HG02884 (cell line): Measurements from ENCODE around the gene TIGIT.

Source experiments
- ATAC-seq: cut with Tn5 transposase; IDR thresholded peaks from one replicate; pipeline ENCODE4 v1.9.1; 2021; ENCODE audit warnings: mild to moderate bottlenecking, moderate library complexity; ENCODE audit not compliant: unreplicated experiment

TIGIT gene

DNA sequence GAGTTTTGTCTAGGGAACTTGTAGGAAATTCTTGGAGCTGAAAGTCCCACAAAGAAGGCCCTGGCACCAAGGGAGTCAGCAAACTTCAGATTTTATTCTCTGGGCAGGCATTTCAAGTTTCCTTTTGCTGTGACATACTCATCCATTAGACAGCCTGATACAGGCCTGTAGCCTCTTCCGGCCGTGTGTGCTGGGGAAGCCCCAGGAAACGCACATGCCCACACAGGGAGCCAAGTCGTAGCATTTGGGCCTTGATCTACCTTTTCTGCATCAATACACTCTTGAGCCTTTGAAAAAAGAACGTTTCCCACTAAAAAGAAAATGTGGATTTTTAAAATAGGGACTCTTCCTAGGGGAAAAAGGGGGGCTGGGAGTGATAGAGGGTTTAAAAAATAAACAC is 15.0 kb downstream of the TIGIT start:
- ATAC-seq = peak; percentile 89

DNA sequence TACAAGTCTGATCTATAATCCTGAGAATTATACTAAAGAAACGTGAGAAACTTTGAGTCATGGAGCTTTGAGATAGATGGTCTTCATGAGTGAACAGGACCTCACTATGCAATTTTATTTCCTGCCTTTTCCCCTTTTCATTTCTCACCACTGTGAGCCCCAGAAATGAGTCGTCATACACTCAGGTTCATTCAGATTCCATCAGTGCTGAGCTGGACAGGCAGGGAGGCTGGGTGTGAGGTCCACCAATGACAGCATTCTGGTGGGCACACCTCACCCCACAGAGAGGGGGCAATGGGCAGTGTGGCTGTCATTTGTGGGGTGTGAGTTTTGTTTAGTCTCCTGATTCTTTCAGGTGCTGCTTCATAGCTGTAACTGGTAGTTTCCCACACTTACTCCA is 16.9 kb downstream of the TIGIT start:
- ATAC-seq = no peak

DNA sequence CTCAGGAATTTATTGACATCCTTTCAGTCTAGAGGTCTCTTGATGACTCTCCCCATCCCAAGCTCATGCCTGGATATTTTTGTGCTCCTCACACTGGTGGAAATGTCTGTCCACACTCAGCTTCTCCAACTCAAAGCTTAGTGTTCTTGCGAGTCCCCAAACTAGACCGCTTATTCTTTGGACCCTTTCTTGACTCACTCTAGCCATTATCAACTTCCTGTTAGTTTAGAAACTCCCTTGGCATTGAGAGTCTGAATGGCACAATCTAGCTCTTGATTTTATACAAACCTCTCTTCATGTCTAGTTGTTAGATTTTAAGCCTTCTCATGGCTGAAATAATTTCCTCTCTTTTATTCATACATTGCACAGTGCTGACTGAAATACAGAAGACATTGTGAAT is 19.6 kb downstream of the TIGIT start:
- no peak for ATAC-seq

DNA sequence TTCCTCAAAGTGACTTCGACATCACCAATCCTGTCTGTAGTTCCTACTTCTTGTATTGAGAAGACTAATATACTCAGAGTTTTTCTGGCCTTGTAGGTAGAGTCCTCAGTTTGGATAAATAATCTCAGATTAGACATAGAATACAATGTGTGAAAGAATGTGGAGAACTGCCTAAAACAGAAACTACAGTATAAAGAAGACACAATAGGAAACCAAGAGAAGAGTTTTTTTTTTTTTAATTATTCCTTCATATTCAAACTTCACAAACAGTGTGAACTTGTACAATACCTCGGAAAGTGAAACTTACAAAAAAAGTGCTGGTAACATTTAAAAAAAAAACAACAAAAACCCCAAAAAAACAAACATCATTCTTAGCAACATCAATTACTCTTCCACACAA is 20.5 kb downstream of the TIGIT start:
- no peak for ATAC-seq

DNA sequence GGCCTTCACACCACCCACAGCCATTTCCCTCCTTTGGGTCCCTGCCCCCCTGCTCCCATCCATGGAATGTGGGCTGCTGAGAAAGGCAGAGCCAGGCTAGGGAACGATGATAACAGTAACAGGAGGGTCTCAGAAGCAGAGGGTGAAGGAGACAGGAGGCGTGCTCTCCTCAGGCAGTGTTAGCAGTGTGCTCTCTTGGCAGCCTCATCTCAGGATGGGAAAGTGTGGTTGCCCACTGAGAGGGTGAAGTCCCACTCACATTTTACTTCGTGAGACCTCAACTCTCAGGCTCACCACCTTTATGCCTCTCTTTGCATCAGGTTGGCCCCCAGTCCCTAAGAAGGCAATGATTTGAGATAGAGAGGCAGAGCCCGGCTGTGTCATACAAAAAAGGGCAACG is 24.5 kb downstream of the TIGIT start:
- no peak for ATAC-seq

DNA sequence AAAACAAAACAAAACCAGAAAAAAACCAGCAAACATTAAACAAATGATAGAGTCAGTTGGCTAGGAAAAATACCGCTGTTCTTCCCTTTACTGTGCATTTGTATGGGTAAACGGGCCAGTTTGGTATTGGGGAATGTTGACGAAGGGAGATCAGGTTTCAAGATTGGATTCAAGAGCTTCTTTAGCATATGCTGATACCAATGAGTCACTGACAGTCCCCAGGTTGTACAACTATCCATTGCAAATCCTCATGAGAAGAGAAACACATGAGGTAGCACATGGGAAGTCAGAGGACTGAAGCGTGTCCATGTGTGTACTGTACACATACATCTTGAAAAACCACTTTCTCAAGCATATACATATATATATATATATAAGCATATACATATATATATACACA is 25.6 kb downstream of the TIGIT start:
- ATAC-seq = no peak

DNA sequence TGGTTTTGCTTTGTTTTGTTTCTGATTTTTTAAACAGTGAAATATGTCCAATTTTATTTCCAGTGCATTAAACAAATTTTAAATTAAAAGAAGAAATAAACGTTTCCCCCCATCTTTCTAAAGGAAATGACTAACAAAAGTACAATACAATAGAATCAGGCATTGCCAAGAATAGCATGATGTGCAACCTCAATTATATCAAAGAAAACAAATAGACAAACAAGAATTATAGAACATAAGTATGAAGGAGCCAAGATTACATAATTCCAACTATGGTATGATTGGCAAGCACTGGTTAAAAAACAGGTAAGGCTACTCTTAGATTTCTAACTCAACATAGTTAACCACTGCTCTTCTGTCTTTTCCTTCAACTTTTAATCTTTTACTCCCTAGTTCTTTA is 26.4 kb downstream of the TIGIT start:
- ATAC-seq = no peak

DNA sequence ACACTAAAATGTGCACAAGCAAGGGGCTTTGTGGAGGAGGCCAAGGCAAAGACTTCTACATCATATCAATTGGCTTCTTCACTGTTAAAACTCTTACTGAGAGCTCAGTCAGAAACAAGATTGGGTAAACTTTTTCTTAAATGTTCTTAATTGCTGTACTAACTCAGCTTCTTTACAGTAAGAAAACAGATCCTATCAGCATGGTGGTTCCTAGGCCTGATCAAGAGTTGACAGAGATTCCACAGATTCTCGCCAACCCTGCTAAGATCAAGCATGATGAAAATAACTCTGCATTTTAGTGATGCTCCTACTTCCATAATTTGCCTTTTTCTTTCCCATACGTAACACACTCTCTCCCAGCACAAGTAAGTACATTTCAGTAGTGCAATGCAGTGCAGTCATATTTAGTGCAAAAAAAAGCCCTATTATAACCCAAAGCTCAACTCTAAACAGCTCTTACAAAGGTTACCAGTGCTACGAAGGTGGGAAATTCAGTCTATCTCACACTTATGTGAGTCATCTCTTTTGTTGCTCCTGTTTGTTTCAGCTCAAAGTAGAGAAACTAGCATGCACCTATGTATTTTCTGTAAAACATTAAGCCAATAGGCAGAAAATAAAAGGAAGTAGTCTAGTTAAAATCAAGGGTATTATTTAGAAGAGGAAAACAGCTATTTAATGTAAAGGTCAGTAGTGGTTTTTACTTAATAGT is 29.9 kb downstream of the TIGIT start:
- ATAC-seq = no peak

DNA sequence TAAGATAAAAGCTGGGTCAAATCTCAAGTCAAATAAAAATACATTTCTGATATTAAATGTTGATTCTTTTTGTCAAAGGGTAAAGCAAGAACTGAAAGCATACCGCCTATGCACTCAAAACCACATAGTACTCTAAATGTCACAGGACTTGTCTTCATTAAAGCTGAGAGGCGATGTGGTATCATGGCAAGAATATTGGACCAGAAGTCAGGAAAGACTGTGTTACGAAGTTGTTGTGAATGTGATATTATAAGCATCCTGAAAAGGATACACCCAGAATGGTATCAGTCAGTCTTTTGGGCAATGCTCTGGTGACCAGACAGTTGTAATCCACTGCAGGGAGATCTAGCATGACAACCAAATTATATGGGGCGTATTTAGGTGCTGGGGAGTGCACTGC is 33.8 kb downstream of the TIGIT start:
- ATAC-seq = no peak

DNA sequence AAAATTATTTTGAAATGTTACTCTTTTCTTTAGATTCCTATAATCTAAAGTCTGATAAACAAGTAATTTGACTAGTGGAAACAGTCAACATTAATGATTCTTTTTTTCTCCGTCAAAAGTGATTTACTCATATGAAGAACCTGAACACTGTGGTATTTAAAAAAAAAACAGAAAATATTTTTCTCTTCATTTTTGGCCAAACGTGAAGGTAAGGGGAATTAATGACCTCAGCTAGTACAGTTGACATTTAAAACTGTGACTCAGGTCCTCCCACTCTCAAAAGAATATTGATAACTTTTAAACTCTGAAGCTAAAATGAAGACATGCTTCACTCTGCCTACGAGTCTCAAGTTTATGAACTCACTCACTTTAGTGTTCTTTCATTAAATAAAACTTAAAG is 34.5 kb downstream of the TIGIT start:
- ATAC-seq = no peak

DNA sequence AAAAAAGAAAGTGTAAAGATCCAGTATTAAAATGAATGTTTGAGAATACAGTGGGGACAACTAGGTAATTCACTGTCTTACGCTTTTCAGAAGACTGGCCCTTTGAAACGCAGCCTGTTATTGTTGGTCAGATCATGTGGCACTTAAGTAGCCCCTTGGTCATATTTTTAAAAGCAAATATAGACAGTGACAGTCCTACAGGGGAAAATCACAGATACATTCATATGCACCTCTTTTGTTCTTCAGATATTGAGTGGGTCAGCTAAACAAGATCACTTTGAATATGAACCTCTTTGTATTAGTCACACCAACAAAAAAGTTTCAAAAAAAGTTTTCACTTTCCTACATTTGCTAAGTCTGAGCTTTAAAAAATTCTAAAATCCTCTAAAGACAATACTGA is 36.0 kb downstream of the TIGIT start:
- peak; percentile 46 for ATAC-seq

DNA sequence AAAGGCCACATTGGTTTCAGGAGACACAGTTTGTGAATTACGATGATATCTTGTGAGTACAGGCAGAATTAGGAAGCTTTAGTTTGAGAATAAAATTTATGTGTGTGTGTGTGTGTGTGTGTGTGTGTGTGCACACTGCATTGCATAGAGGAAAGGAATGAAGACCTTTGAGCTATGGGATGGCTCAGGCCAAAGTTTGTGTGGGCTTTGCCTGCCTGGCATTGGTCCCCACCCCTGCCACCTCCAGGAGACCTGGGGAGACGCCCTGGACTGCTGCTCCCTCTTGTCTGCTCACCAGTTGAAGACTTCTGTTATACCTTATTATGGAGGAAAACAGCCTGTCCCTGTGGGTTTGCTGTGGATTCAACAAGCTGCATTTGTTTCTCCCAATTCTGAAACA is 37.2 kb downstream of the TIGIT start:
- ATAC-seq = no peak

DNA sequence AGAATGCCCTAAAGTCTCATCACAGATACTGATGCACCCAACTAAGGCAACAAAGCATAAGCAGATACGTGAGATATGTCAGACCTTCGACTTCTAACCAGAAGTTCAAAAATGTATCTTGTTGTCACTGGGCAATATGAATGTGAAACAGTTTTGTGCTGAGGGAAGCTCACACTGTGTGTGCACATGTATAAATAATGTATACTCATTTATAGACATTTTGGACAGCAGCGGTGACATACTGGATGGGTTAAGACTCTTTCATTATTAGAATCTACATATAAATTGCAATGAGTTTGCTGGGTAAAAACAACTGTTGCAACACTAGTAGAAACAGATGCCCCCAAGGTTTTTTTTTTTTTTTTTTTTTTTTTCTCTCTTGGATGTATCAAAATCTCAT is 37.9 kb downstream of the TIGIT start:
- no peak for ATAC-seq

DNA sequence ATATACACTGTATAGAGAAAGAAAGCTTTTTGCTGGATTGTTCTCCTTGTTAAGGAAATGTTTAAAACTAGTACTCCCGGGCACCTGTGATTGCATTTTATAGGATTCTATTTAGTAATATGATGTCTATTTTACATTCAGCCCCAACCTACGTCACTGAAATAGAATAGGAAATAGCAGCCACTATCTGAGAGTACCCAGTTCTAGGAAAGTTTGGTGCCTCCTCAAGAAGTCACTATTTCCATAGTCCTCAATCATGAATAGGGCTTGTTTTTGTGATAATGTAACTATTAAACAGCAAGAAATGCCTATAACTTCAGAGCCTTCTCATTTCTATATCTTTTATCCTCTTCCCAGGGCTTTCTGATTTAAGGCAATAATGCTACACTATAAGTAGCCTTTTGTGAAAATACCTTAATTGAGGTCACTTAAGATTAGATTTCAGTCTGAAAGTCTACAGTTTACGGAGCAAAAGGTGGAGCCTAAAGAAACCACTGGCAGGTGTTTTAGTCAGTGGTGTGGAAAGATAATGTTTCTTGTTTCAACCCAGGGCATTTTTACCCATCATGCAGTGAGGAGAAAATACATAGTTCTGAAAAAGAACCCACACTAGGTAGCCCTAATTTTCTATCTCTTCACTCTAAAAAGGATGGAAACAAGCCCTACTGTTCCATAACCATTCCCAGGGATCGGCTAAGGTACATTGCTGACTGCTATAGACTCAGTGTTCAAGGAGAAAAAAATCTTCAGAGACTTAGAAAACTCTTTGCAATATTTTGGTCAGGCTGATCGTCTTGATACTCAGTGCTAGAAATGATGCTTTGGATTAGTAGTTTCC is 38.7 kb downstream of the TIGIT start:
- peak; percentile 43 for ATAC-seq

DNA sequence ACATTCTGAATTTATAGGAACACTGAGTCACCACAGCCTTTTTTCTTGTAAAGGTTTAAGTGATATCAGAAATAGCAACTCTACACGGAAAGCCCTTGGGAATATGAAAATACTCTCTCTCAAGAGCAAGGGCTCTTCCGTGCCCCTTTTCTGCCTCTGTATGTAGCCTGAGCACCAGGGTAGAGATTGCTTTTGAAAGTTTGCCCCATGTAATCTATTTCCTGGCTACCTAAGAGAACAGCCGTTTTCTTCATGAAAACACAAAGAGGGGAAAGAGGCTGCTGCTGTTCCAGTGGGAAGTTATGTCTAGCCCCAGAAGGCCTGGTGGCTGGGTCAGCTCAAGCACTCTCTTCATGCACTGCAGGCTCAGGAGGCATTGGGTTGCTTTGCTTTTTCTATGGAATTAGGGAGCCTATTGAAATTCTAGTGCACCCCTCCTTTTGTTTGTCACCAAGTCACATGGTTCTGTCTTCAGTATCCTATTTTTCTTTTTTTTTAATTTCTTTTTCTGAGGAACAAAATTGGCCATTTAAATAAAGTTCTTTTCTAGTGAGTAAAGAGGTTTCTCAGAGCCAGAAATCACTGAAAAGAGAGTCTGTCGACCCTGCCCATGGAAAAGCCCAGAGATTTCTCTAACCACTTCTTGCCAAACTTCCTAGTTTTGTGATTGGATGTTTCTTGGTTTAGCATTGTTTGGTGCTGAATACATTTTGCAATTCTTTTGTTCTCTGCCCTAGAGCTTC is 39.5 kb downstream of the TIGIT start:
- ATAC-seq = no peak

DNA sequence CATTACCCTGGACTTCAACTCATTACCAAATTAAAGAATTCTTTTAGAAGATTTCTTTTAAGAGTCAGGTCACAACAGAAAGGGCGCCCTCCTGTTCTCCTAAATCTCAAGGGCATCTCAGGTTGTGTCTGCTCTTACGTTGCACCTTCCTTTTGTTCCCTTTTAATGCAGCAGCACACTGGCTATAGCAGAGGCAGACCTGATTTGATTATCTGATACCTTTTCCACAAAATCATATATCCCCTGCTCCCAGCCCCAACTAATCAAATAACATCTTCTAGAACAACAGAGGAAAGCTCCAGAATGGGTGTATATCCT is 40.1 kb downstream of the TIGIT start:
- no peak for ATAC-seq

DNA sequence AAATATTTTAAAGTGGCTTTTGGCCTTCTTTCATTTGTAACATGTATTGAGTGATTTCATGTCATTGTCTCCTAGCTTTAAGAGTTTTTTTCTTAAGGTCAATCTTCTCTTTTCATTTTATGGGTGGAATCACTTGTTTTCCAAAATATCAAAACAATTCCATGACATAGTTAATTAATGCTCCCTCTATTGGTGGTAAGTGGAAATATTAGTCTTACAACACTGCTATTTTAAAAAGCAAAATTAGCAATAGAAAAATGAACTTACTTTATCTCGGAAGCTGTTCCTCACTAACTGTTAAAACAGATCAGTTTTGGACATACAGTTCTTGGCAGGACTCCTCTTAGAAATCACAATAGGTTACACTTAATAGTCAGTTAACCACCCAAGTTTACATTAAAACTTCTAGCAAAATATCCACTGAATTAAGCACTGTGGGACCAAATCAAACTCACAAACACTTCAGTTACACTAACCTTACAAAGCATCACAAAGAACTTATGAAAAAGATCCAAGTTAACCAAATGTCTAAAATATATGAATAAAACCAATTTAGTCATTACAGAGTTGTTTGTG is 42.4 kb downstream of the TIGIT start:
- no peak for ATAC-seq

DNA sequence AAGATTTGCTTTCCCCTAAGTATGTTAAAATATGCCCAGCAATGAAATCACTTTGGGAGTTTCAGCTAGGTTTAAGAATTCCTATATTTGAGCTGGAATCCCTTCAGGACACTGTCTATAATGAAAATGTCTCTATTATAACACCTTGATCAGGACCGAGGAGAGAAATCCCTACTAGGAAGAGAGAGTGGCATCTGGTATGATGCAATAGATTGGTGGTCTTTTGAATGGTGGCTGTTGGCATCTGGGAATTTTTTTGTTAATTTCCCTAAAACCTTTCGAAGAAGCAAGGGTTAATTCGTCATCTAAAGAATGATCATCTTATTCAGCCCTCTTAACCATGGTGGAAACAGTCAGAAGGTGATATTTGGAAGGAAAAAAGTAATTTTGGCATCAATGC is 43.0 kb downstream of the TIGIT start:
- ATAC-seq = no peak

DNA sequence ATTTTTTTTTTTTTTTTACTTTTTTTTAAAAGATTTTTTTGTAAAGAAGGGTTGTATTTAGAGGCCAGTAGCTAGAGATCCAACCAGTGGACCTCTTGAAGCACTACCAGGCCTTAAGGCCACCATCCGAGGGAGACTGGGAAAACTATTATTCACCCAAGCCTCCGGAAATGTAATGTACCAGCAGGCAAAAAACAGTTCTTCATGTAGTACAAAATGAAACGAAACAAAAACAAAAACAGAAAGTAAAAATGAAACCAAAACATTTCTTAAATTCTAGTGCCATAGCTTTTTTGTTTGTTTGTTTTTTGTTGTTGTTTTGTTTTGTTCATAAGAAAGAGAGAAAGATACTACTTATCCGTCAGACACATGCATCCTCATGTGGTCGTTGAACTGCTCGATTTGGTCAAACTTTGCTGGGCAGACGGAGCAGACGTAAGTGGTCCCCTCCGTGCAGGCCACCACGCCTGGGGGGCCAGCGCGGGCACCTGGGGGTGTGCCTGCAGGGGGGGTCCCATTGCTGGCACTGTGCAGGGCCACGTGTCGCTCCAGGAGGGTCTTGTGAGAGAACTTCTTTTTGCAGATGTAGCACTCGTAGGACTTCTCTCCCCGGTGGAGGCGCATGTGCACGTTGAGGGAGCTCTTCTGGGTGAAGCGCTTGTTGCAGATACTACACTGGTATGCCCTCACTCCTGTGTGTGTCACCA is 45.0 kb downstream of the TIGIT start:
- no peak for ATAC-seq

DNA sequence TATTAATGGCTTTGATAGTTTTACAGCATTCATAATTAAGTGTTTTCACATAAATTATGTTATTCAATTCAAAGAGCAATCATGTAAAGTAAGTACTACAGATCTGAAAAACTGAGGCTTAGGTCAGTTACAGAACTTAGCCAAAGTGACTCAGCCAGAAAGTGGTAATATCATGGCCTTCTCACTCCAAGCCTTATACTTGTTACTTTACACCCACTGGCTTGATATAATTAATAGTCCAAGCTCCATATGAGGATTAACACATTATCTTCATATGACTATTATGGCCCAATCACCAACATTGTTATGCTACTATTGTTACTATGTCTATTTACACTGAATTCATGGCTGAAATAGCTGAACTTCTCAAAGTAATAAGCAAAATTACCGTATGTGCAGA is 50.7 kb downstream of the TIGIT start:
- no peak for ATAC-seq

DNA sequence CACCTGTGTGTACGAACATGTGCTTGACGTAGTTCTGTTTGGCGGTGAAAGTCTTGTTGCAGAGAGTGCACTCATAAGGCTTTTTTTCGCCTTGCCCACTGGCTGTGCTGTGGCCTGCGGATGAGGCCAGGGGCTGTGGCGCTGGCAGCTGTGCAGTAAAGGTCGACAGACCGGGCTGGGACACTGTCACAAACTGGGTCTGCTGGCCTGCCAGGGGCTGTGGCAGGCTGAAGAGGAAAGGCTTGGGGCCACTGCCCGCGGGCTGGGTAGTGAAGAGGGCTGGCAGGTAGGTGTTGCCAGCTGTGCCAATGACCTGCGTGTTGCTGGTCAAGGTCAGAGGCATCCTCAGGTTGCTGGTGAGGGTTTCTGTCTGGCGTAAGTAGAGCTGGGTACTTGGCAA is 56.4 kb downstream of the TIGIT start:
- ATAC-seq = no peak
